Osteoblast (primary cell): ENCODE results near the gene PGAM5. TPM values are rescaled to one million over a fixed set of nuclear protein-coding genes. Genes with fewer than 3 reads are reported as not detected.

ENCODE experiments used
- DNase-seq: peaks from one replicate; pipeline ENCODE4 v3.0.0; 2011; ENCODE audit warnings: low spot score, mixed read lengths; ENCODE audit not compliant: insufficient read length; ENCODE audit errors: missing footprints
- H2AFZ ChIP-seq: 2 replicates; pipeline ENCODE4 v1.6.0; 2011; ENCODE audit warnings: mild to moderate bottlenecking, low read length
- H3K27ac ChIP-seq: 2 replicates; pipeline ENCODE4 v1.5.1; 2011; ENCODE audit warnings: mild to moderate bottlenecking, low read depth, low read length, moderate library complexity
- H3K27me3 ChIP-seq: 2 replicates; pipeline ENCODE4 v1.6.0; 2012; ENCODE audit warnings: mild to moderate bottlenecking, control low read depth, inconsistent platforms, low read length, moderate library complexity; ENCODE audit not compliant: insufficient read depth
- H3K36me3 ChIP-seq: 2 replicates; pipeline ENCODE4 v1.5.1; 2011; ENCODE audit warnings: mild to moderate bottlenecking, low read length, control low read depth, moderate library complexity; ENCODE audit not compliant: insufficient read depth
- H3K4me1 ChIP-seq: 2 replicates; pipeline ENCODE4 v1.5.1; 2011; ENCODE audit warnings: mild to moderate bottlenecking, low read length, control low read depth, moderate library complexity; ENCODE audit not compliant: insufficient read depth
- H3K4me2 ChIP-seq: 2 replicates; pipeline ENCODE4 v1.6.0; 2011; ENCODE audit warnings: mild to moderate bottlenecking, low read length; ENCODE audit not compliant: insufficient read depth
- H3K4me3 ChIP-seq: fragments of 200-600 bp; sonication (generic); 3 replicates; pipeline ENCODE4 v1.5.1; 2012; ENCODE audit warnings: mild to moderate bottlenecking, low read length, inconsistent platforms; ENCODE audit not compliant: insufficient read depth
- H3K79me2 ChIP-seq: 2 replicates; pipeline ENCODE4 v1.6.0; 2012; ENCODE audit warnings: mild to moderate bottlenecking, low read length, control low read depth, inconsistent platforms; ENCODE audit not compliant: insufficient read depth
- H3K9me3 ChIP-seq: 2 replicates; pipeline ENCODE4 v1.5.1; 2011; ENCODE audit warnings: low read depth, low read length, control low read depth
- H4K20me1 ChIP-seq: 2 replicates; pipeline ENCODE4 v1.6.0; 2012; ENCODE audit warnings: mild to moderate bottlenecking, low read length, control low read depth; ENCODE audit not compliant: insufficient read depth
- CTCF ChIP-seq: IDR thresholded peaks from 2 replicates; pipeline ENCODE4 v1.5.1; 2011; ENCODE audit warnings: mild to moderate bottlenecking, low read depth, low read length, moderate library complexity; ENCODE audit errors: extremely low read depth
- small RNA-seq: library from RNA; depleted of rRNA; stranded (forward); fragments of <200 nt; gene quantifications from one replicate; pipeline ENCODE3, GENCODE V24; 2012
- total RNA-seq: library from RNA; depleted of rRNA; stranded (reverse); fragments of >200 nt; gene quantifications from 2 replicates; pipeline ENCODE4 v1.2.3, GENCODE V29; 2012

The PGAM5 gene
- total RNA-seq, 1 donor: 24.6 TPM

GRCh38 chr12:132765361-132765760 is 54.7 kb downstream of the PGAM5 start:
- Histone ChIP-seq H3K4me2 (no peak overlapping the region), H2AFZ (no peak overlapping the region), H3K9me3 (no peaks in the 10 kb centered on the region), H3K4me3 (no peak overlapping the region), H3K27me3 (no peaks in the 10 kb centered on the region), H4K20me1 (peaks cover 16% of the 10 kb centered on the region), H3K79me2 (peaks cover 16% of the 10 kb centered on the region), H3K36me3 (peaks cover 11% of the 10 kb centered on the region), H3K27ac (no peak overlapping the region), H3K4me1 (peaks cover 19% of the 10 kb centered on the region)
- no peak for TF ChIP-seq CTCF
- peak; percentile 13 for DNase-seq

DNA sequence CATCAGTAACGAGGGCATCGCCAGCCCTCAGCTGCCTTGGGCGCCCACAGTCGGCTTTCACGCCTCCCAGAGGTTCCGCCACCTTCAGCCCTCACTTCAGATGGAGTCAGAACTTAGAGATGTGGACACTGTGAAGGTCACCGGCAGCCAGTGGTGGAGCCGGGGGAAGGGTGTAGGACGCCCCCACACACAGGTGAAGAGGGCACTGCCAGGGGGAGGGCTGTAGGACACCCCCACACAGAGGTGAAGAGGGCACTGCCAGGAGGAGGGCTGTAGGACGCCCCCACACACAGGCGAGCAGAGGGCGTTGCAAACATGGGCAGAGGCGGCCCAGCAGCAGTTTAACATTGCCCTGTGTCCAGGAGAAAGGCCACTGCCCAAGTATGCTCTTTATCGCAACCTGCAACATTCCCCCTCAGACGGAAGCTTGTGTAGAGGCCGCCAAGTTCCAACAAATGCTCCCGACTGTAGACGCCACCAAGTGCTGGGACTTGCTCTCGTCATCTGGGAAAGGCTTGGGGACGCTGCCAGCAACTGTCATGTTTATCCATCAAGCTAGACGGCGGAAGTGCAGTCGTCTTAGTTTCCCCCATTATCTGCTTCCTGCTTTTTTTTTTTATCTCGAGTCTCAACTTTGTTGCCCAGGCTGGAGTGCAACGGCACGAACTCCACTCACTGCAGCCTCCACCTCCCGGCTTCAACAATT is 55.9 kb downstream of the PGAM5 start:
- Histone ChIP-seq H3K27me3 (no peaks in the 10 kb centered on the region), H3K79me2 (peaks cover 7% of the 10 kb centered on the region), H3K4me3 (peak overlapping the region; percentile 25), H3K9me3 (no peaks in the 10 kb centered on the region), H3K36me3 (peaks cover 21% of the 10 kb centered on the region), H2AFZ (no peak overlapping the region), H3K4me1 (peaks cover 18% of the 10 kb centered on the region), H3K27ac (peak overlapping the region; percentile 59), H3K4me2 (peak overlapping the region; percentile 9), H4K20me1 (peaks cover 16% of the 10 kb centered on the region)
- no peak for TF ChIP-seq CTCF
- peak; percentile 68 for DNase-seq

GRCh38 chr12:132771126-132771838 is 60.6 kb downstream of the PGAM5 start:
- peaks cover 26% of the 10 kb centered on the region for H4K20me1 ChIP-seq
- H3K4me3 ChIP-seq: no peak overlapping the region
- H3K79me2 ChIP-seq: peaks cover 5% of the 10 kb centered on the region
- DNase-seq: peak; percentile 88
- H3K27ac ChIP-seq: no peak overlapping the region
- H3K9me3 ChIP-seq: no peaks in the 10 kb centered on the region
- no peak overlapping the region for H3K4me2 ChIP-seq
- peaks cover 66% of the 10 kb centered on the region for H3K36me3 ChIP-seq
- TF ChIP-seq CTCF: no peak
- H3K27me3 ChIP-seq: no peaks in the 10 kb centered on the region
- H3K4me1 ChIP-seq: peaks cover 11% of the 10 kb centered on the region
- H2AFZ ChIP-seq: no peak overlapping the region

Small RNA genes within 50 kb of the gene (small RNA-seq; reads per million reads assigned to genes)
- not detected for gene RNA5SP379

Other genes starting within 250 kb of the PGAM5 start
- gene FBRSL1, start 220.7 kb upstream of the PGAM5 start, total RNA-seq: 2.7 and 12.3 TPM in 2 replicates
- not detected in 2 replicates for gene LRCOL1, start 100.3 kb upstream of the PGAM5 start, total RNA-seq
- gene P2RX2, start 92.1 kb upstream of the PGAM5 start, total RNA-seq: not detected in 2 replicates
- gene POLE, start 23.5 kb upstream of the PGAM5 start, total RNA-seq: 15.2 and 22.1 TPM in 2 replicates
- 10.1 and 10.6 TPM in 2 replicates for gene PXMP2, start 23.3 kb upstream of the PGAM5 start, total RNA-seq
- gene ANKLE2, start 51.0 kb downstream of the PGAM5 start, total RNA-seq: 79.9 and 86.1 TPM in 2 replicates
- 102 and 127 TPM in 2 replicates for gene GOLGA3, start 118.0 kb downstream of the PGAM5 start, total RNA-seq
- gene CHFR, start 176.8 kb downstream of the PGAM5 start, total RNA-seq: 54.8 and 55.0 TPM in 2 replicates
- 10.9 and 13.6 TPM in 2 replicates for gene ZNF605, start 245.5 kb downstream of the PGAM5 start, total RNA-seq